Neural cell (in vitro differentiated cells): Measurements from ENCODE around the gene ADO. TPM values are rescaled to one million over a fixed set of nuclear protein-coding genes. Genes with fewer than 3 reads are reported as not detected.

ENCODE experiments used
- H2AFZ ChIP-seq: fragments of 200-600, 300-800 bp; sonication (generic), shearing (Covaris generic); 2 replicates; pipeline ENCODE4 v1.6.0; 2014; ENCODE audit warnings: low read depth, mild to moderate bottlenecking, antibody characterized with exemption, low read length, moderate library complexity
- H3F3A ChIP-seq: fragments of 200-600 bp; shearing (Covaris generic); 2 replicates; pipeline ENCODE4 v1.6.1; 2016; ENCODE audit warnings: mild to moderate bottlenecking, moderate library complexity, mixed read lengths, antibody characterized with exemption, low read length; ENCODE audit not compliant: insufficient read depth, poor library complexity, severe bottlenecking
- H3K27ac ChIP-seq: fragments of 200-600, 300-800 bp; sonication (generic), shearing (Covaris generic); 2 replicates; pipeline ENCODE4 v1.5.1; 2014; ENCODE audit warnings: mild to moderate bottlenecking, low read length, moderate library complexity
- H3K27me3 ChIP-seq: fragments of 300-800, 200-600 bp; sonication (generic), shearing (Covaris generic); 2 replicates; pipeline ENCODE4 v1.6.0; 2014; ENCODE audit warnings: mild to moderate bottlenecking, low read depth, low read length, moderate library complexity; ENCODE audit not compliant: insufficient read depth
- H3K36me3 ChIP-seq: fragments of 300-800, 200-600 bp; sonication (generic), shearing (Covaris generic); 2 replicates; pipeline ENCODE4 v1.5.1; 2014; ENCODE audit warnings: mild to moderate bottlenecking, antibody characterized with exemption, low read length, moderate library complexity; ENCODE audit not compliant: insufficient read depth
- H3K4me2 ChIP-seq: fragments of 300-800, 200-600 bp; sonication (generic), shearing (Covaris generic); 2 replicates; pipeline ENCODE4 v1.6.0; 2014; ENCODE audit warnings: mild to moderate bottlenecking, low read length
- H3K4me3 ChIP-seq: fragments of 300-800, 200-600 bp; sonication (generic), shearing (Covaris generic); 2 replicates; pipeline ENCODE4 v1.5.1; 2014; ENCODE audit warnings: mild to moderate bottlenecking, low read length, moderate library complexity
- H3K79me2 ChIP-seq: fragments of 200-600 bp; shearing (Covaris generic); replicated peaks from 2 replicates; pipeline ENCODE4 v1.6.0; 2014; ENCODE audit warnings: mild to moderate bottlenecking, low read length, moderate library complexity; ENCODE audit not compliant: insufficient read depth
- H3K9ac ChIP-seq: fragments of 300-800, 200-600 bp; sonication (generic), shearing (Covaris generic); 2 replicates; pipeline ENCODE4 v1.6.1; 2016; ENCODE audit warnings: mild to moderate bottlenecking, low read length, mixed read lengths
- H3K9me2 ChIP-seq: fragments of 200-600 bp; shearing (Covaris generic); 2 replicates; pipeline ENCODE4 v1.6.1; 2016; ENCODE audit warnings: mild to moderate bottlenecking, low read length, mixed read lengths; ENCODE audit not compliant: insufficient read depth
- H3K9me3 ChIP-seq: fragments of 200-600, 300-800 bp; sonication (generic), shearing (Covaris generic); 2 replicates; pipeline ENCODE4 v1.6.1; 2016; ENCODE audit warnings: mild to moderate bottlenecking, mixed run types, low read length, moderate library complexity, mixed read lengths
- H4K20me1 ChIP-seq: fragments of 200-600 bp; shearing (Covaris generic); 2 replicates; pipeline ENCODE4 v1.6.1; 2016; ENCODE audit warnings: mild to moderate bottlenecking, mixed run types; ENCODE audit not compliant: insufficient read depth
- EP300 ChIP-seq: fragments of 450-650 bp; conservative IDR thresholded peaks from 2 replicates; pipeline ENCODE4 v1.6.1; 2014; ENCODE audit warnings: antibody characterized with exemption, mild to moderate bottlenecking, moderate library complexity; ENCODE audit not compliant: poor library complexity, severe bottlenecking
- EZH2 ChIP-seq: fragments of 200-600, 300-800 bp; shearing (Covaris generic), sonication (generic); IDR thresholded peaks from 2 replicates; pipeline ENCODE4 v1.6.1; 2014; ENCODE audit warnings: antibody characterized with exemption, low read length, borderline replicate concordance, mild to moderate bottlenecking; ENCODE audit not compliant: insufficient read depth, poor library complexity, severe bottlenecking
- MXI1 ChIP-seq: fragments of 450-650 bp; conservative IDR thresholded peaks from 2 replicates; pipeline ENCODE4 v1.6.1; 2014; ENCODE audit warnings: antibody characterized with exemption, mild to moderate bottlenecking; ENCODE audit not compliant: poor library complexity, severe bottlenecking
- POLR2AphosphoS5 ChIP-seq: IDR thresholded peaks from 2 replicates; pipeline ENCODE4 v1.6.1; 2012
- RAD21 ChIP-seq: fragments of 450-650 bp; conservative IDR thresholded peaks from 2 replicates; pipeline ENCODE4 v1.6.1; 2014; ENCODE audit warnings: antibody characterized with exemption, mild to moderate bottlenecking, moderate library complexity
- SMC3 ChIP-seq: fragments of 450-650 bp; conservative IDR thresholded peaks from 2 replicates; pipeline ENCODE4 v1.6.1; 2014; ENCODE audit warnings: antibody characterized with exemption, mild to moderate bottlenecking, moderate library complexity; ENCODE audit not compliant: poor library complexity
- TAF1 ChIP-seq: IDR thresholded peaks from 2 replicates; pipeline ENCODE4 v1.6.1; 2012; ENCODE audit warnings: low read depth
- polyA plus RNA-seq: library from polyadenylated mRNA; depleted of rRNA; stranded (reverse); fragments of >200 nt; gene quantifications from 2 replicates; pipeline ENCODE4 v1.2.3, GENCODE V29; 2014
- TF ChIP-seq, protein P1 (sequence below): fragments of 450-650 bp; IDR thresholded peaks from 2 replicates; pipeline ENCODE4 v1.5.1; 2014; ENCODE audit warnings: antibody characterized with exemption, mild to moderate bottlenecking, moderate library complexity; ENCODE audit not compliant: poor library complexity, severe bottlenecking
- TF ChIP-seq, protein P2 (sequence below): IDR thresholded peaks from 2 replicates; pipeline ENCODE4 v1.6.1; 2012; ENCODE audit warnings: borderline replicate concordance

ADO gene
- polyA plus RNA-seq, 1 donor from 2014 or later: 33.2 TPM

DNA sequence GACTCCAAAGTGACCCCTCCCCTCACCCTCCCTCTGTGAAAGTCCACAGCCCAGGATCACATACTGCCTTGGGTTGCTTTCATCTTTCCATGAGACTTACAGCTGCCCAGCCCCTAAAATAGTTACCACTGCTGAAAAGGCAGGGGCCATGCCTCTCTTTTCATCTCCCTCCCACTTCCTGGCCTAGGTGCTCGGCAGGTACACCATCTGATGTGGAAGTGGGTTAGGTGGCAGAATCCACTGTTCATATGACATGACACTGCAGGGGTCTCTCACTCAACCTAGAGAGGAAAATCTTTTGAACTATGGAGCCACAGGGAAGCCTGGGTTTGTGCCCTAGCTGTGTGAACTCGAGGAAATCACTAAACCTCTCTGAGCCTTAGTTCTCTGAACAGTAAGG is 38.8 kb upstream of the ADO start:
- no peaks in the 10 kb centered on the region for H4K20me1 ChIP-seq
- TF ChIP-seq, protein P1, sequence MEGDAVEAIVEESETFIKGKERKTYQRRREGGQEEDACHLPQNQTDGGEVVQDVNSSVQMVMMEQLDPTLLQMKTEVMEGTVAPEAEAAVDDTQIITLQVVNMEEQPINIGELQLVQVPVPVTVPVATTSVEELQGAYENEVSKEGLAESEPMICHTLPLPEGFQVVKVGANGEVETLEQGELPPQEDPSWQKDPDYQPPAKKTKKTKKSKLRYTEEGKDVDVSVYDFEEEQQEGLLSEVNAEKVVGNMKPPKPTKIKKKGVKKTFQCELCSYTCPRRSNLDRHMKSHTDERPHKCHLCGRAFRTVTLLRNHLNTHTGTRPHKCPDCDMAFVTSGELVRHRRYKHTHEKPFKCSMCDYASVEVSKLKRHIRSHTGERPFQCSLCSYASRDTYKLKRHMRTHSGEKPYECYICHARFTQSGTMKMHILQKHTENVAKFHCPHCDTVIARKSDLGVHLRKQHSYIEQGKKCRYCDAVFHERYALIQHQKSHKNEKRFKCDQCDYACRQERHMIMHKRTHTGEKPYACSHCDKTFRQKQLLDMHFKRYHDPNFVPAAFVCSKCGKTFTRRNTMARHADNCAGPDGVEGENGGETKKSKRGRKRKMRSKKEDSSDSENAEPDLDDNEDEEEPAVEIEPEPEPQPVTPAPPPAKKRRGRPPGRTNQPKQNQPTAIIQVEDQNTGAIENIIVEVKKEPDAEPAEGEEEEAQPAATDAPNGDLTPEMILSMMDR: no peak
- TF ChIP-seq TAF1 (no peak), MXI1 (no peak)
- H2AFZ ChIP-seq: no peak overlapping the region
- no peaks in the 10 kb centered on the region for H3K79me2 ChIP-seq
- H3K9ac ChIP-seq: no peak overlapping the region
- H3K9me3 ChIP-seq: no peaks in the 10 kb centered on the region
- no peaks in the 10 kb centered on the region for H3K9me2 ChIP-seq
- no peak overlapping the region for H3K27ac ChIP-seq
- no peak overlapping the region for H3K4me2 ChIP-seq
- H3F3A ChIP-seq: no peaks in the 10 kb centered on the region
- H3K4me3 ChIP-seq: no peak overlapping the region
- H3K36me3 ChIP-seq: no peaks in the 10 kb centered on the region
- H3K27me3 ChIP-seq: no peaks in the 10 kb centered on the region

DNA sequence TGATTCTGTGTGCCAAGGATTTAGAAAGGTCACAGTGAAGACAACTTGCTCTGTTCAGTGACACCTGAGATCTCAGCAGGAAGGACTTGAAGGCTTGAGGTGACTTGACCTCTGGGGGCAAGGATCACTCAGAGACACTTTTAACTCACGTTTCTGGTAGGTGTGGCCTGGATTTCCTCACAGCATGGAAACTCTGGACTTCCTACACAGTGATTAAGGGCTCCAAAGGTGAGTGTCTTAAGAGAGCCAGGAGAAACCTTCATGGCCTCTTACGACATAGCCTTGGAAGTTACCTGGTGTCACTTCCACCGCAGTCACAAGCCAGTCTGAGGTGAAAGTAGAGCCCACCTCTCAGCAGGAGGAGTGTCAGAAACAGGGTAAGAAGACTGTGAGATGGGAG is 38.1 kb upstream of the ADO start:
- Histone ChIP-seq H3F3A (no peaks in the 10 kb centered on the region), H4K20me1 (no peaks in the 10 kb centered on the region)

More for the DNA sequence above, 38.1 kb upstream of the ADO start:
- Histone ChIP-seq H2AFZ (no peak overlapping the region), H3K9ac (no peak overlapping the region), H3K9me3 (no peaks in the 10 kb centered on the region), H3K4me3 (no peak overlapping the region), H3K79me2 (no peaks in the 10 kb centered on the region), H3K27me3 (no peaks in the 10 kb centered on the region), H3K27ac (no peak overlapping the region), H3K36me3 (no peaks in the 10 kb centered on the region), H3K4me2 (no peak overlapping the region), H3K9me2 (no peaks in the 10 kb centered on the region)
- TF ChIP-seq POLR2AphosphoS5 (no peak), RAD21 (no peak), EP300 (no peak), EZH2 (no peak), SMC3 (no peak), TAF1 (no peak), MXI1 (no peak)
- TF ChIP-seq, protein P1: no peak
- TF ChIP-seq, protein P2, sequence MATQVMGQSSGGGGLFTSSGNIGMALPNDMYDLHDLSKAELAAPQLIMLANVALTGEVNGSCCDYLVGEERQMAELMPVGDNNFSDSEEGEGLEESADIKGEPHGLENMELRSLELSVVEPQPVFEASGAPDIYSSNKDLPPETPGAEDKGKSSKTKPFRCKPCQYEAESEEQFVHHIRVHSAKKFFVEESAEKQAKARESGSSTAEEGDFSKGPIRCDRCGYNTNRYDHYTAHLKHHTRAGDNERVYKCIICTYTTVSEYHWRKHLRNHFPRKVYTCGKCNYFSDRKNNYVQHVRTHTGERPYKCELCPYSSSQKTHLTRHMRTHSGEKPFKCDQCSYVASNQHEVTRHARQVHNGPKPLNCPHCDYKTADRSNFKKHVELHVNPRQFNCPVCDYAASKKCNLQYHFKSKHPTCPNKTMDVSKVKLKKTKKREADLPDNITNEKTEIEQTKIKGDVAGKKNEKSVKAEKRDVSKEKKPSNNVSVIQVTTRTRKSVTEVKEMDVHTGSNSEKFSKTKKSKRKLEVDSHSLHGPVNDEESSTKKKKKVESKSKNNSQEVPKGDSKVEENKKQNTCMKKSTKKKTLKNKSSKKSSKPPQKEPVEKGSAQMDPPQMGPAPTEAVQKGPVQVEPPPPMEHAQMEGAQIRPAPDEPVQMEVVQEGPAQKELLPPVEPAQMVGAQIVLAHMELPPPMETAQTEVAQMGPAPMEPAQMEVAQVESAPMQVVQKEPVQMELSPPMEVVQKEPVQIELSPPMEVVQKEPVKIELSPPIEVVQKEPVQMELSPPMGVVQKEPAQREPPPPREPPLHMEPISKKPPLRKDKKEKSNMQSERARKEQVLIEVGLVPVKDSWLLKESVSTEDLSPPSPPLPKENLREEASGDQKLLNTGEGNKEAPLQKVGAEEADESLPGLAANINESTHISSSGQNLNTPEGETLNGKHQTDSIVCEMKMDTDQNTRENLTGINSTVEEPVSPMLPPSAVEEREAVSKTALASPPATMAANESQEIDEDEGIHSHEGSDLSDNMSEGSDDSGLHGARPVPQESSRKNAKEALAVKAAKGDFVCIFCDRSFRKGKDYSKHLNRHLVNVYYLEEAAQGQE: no peak
